Measurements from ENCODE around the gene DDC. TPM values are rescaled to one million over a fixed set of nuclear protein-coding genes. Genes with fewer than 3 reads are reported as not detected.

The DDC gene
- total and polyA plus RNA-seq, 2 donors (not counting 3 experiments of a cell fraction or from before 2014, with no cell fraction given) = not detected

- Histone ChIP-seq H4K20me1 (replicated peaks; ENCODE audit: control insufficient read depth, extremely low read depth, insufficient read depth, low read length) (no peaks in the 10 kb centered on the region), H3K79me2 (ENCODE audit: control insufficient read depth, insufficient read depth, low read length) (no peaks in the 10 kb centered on the region), H3K36me3 (ENCODE audit: control insufficient read depth in 2 of 2, extremely low read depth in 1 of 2, insufficient read depth in 2 of 2, low read length in 2 of 2) (peaks cover 10 to 30% of the 10 kb centered on the region in 2 experiments), H3K4me1 (ENCODE audit: control insufficient read depth, extremely low read depth, insufficient read depth, low read length) (peaks cover 3% of the 10 kb centered on the region), H3K27ac (ENCODE audit: insufficient read depth, low read depth, low read length) (no peak overlapping the region), H3K9me1 (replicated peaks; ENCODE audit: control insufficient read depth, extremely low read depth, insufficient read depth, low read length) (no peaks in the 10 kb centered on the region), H3K4me2 (ENCODE audit: insufficient read depth, low read length) (no peak overlapping the region), H2AFZ (ENCODE audit: low read depth, low read length) (no peak overlapping the region), H3K9ac (replicated peaks; ENCODE audit: extremely low read depth, insufficient read depth, low read length) (no peak overlapping the region), H3K4me3 (replicated peaks in 1 of 3; ENCODE audit: insufficient read depth in 1 of 3, low read depth in 1 of 3, low read length in 3 of 3) (no peak overlapping the region), H3K9me3 (replicated peaks; ENCODE audit: control insufficient read depth, insufficient read depth, low read length) (no peaks in the 10 kb centered on the region), H3K27me3 (ENCODE audit: control insufficient read depth in 2 of 2, insufficient read depth in 2 of 2, low read length in 2 of 2) (no peaks in the 10 kb centered on the region)
- ChIA-PET POLR2A (no interaction called here), CTCF (interaction anchor here (1.0 to 5.1 kb wide), 4 partner anchors 122 to 570 kb away, joined by 3 to 22 read pairs (median 10); no protein-coding TSS in a partner anchor)
- FAIRE-seq = no peak
- dilution Hi-C loops (cut with MboI; ENCODE audit: extremely low pct_ligation_motif_present, low sequenced_read_pairs) = no loop called here
- no peak for TF ChIP-seq CTCF (IDR thresholded peaks at IDR 0.05; ENCODE audit: extremely low read depth in 1 of 2, insufficient read depth in 1 of 2, low read depth in 1 of 2, low read length in 2 of 2)
- no peak for TF ChIP-seq EZH2 (IDR thresholded peaks at IDR 0.05; ENCODE audit: borderline replicate concordance, low read depth, low read length, severe bottlenecking)
- no peak for TF ChIP-seq MAX (IDR thresholded peaks at IDR 0.05; ENCODE audit: insufficient read depth, insufficient read length)
- TF ChIP-seq FOS (IDR thresholded peaks at IDR 0.05; ENCODE audit: borderline replicate concordance, insufficient read depth, low read length) = no peak
- no peak for TF ChIP-seq POLR2AphosphoS5 (IDR thresholded peaks at IDR 0.05; ENCODE audit: insufficient read depth, low read depth, low read length)
- no peak for TF ChIP-seq JUN (IDR thresholded peaks at IDR 0.05; ENCODE audit: borderline replicate concordance, insufficient read depth, insufficient read length, low read depth)
- BruUV-seq (replicated peaks) = no TSS peak
- DNase-seq (ENCODE audit: low read depth, low spot score) = no peak
- intact Hi-C loops (cut with micrococcal nuclease) = no loop called here
Observed at GRCh38 chr7:50590535-50590934, 25.3 kb upstream of the DDC start.
